HG03139 (cell line): ENCODE measurements around the gene ARPC1B.
"Not testable (repeated sequence)": the region's sequence is repeated elsewhere in the genome, so short reads cannot be mapped to it uniquely, and the experiment has no call there.

ENCODE experiments used
- ATAC-seq: cut with Tn5 transposase; IDR thresholded peaks from one replicate; pipeline ENCODE4 v1.9.1; 2021; ENCODE audit not compliant: unreplicated experiment

Gene ARPC1B

GRCh38 chr7:99374111-99375064, at the start of gene ARPC1B:
Gene ARPC1B (plus strand): TSS chr7:99374730. CDS start chr7:99385715, 10,985 bp downstream.
- ATAC-seq: peak; percentile 42

GRCh38 chr7:99325001-99325493, 49.5 kb upstream of the ARPC1B start:
- ATAC-seq: no peak

GRCh38 chr7:99325592-99326407, 48.7 kb upstream of the ARPC1B start, which contains the start of gene ARPC1A:
Gene ARPC1A (plus strand): TSS chr7:99325898. CDS start chr7:99333354, 7,456 bp downstream.
- ATAC-seq: peak; percentile 85

DNA sequence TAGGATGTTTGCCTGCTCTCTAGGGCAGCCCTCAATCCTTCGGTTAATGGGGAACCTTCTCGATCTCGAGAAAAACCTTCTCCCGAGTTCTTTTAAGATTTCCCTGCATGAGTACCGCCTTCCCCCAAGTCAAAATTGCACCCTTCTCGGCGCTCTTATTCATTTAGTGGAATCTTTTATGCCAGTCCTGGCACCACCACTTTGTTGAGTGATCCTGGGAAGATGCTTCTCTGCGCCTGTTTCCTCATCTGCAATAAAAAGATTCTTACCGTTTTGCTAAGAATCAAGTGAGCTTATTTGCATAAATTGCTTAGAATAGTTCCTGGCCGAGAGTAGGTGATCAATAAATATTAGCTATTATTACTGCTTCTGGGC, 48.1 kb upstream of the ARPC1B start:
- ATAC-seq: no peak

DNA sequence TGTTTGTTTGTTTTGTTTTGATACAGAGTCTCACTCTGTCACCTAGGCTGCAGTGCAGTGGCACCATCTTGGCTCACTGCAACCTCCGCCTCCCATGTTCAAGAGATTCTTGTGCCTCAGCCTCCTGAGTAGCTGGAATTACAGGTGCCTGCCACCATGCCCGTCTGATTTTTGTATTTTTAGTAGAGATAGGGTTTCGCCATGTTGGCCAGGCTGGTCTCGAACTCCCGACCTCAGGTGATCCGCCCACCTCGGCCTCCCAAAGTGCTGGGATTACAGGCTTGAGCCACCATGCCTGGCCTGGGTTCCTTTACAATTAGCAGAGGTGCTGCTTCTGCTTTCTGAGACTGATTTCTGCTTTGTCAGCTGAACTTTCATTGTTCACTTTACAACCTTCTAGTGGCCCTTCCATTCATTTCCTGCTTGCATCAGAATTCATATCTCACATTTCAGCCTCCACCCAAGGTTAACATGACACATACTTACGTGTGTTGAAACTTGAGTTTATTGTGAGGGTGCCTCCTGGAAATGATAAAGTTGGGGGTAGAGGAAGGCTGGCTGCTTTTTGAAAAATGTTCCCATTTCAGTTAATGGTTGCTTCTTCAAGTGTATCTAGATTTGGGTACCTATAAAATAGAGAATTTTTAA, 44.1 kb upstream of the ARPC1B start:
- ATAC-seq: not testable (repeated sequence)

GRCh38 chr7:99331002-99331401, 43.5 kb upstream of the ARPC1B start:
- no peak for ATAC-seq

DNA sequence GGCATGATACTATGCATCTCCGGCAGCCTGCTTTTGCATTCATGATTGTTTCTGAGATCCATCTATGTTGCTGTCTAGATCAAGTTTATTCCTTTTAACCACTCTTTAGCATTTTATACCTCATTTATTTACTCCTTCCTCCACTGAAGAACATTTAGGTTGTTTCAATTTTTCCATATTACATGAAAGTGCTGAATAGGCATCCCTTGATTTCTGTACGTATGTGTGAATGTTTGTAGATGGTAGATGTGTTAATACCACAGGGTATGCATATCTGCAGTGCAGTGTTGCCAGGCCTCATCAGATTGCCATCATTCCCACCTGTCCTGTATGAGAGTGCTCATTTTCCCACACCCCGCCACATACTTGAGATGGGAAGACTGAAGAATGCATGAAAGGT, 34.9 kb upstream of the ARPC1B start:
- no peak for ATAC-seq

DNA sequence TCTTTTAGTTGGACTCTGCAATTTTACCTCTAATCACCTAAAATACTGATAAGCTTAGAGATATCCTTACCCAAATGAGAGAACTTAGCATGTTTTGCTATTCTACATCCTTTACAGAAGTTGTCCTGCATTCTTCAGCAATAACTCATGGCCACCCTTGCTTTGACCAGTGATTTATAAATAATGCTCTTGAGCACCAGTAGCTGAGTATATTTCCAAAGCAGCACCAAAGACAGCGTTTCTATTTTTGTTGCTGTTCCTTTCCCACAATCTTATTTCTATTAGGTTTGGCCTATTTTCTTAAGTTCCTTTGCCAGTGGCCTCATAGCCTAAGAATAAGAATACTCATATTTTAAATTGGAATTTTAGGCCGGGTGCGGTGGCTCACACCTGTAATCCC, 33.9 kb upstream of the ARPC1B start:
- ATAC-seq: no peak

- ATAC-seq: no peak
These were observed 30.4 kb upstream of the ARPC1B start for GRCh38 chr7:99344061-99344647.

GRCh38 chr7:99350641-99351040, 23.9 kb upstream of the ARPC1B start:
- ATAC-seq: not testable (repeated sequence)

GRCh38 chr7:99352247-99352646, 22.3 kb upstream of the ARPC1B start:
- no peak for ATAC-seq

DNA sequence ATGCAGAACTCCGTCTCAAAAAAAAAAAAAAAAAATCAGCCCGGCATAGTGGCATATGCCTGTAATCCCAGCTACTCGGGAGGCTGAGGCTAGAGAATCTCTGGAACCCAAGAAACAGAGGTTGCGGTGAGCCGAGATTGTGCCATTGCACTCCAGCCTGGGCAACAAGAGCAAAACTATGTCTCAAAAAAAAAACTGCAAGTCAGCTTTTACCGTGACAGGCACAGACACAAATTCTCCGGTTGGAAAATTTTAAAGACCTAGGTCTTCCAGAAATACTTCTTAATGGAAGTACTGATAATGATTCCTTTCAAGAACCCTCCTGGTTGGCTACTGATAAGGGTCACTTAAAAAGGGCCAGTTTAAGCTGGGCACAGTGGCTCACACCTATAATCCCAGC, 19.4 kb upstream of the ARPC1B start:
- no peak for ATAC-seq

DNA sequence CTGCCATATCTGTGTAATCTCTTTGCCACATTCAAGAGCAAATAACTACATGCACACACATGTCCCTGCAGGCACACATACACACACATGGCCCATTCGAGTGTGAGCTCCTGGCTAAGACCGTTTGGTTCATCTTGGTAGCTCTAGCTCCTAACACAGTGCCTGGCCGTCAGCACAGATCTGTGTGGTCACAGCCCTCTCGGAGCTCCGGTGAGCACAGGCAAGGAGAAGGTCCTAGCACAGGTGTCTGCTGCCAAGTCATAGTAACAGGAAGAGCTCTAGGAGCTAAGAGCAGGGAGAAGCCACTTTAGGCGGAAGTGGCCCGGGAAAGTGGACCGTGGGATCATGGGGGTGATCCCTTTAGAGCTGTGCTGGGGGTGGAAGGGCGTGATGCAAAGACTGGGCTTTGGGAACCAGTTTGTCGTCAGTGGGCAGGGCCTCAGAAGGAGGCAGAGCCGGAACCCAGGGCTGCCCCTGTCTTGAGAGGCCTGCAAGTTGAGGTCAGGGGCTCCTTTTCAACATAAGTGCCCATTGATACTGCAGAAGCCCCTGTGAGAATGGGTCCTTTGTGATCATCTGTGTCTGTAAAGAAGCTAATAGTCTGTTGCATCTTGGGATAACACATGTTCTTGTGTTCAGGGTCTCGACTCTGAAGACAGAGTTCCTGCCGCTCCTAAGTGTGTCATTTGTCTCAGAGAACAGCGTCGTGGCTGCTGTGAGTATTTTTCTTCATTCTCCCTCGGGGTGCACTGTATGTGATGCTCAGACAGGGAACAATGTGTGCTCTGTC, 16.6 kb upstream of the ARPC1B start:
- no peak for ATAC-seq

DNA sequence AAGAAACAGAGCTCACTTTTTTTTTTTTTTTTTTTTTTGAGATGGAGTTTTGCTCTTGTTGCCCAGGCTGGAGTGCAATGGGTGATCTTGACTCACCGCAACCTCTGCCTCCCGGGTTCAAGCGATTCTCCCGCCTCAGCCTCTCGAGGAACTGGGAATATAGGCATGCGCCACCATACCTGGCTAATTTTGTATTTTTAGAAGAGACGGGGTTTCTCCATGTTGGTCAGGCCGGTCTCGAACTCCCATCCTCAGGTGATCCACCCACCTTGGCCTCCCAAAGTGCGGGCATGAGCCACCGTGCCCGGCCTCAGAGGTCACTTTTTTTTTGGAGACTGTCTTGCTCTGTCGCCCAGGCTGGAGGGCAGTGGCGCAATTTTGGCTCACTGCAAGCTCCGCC, 16.0 kb upstream of the ARPC1B start:
- ATAC-seq: not testable (repeated sequence)

- no peak for ATAC-seq
These were observed 14.9 kb upstream of the ARPC1B start for GRCh38 chr7:99359465-99360154.

DNA sequence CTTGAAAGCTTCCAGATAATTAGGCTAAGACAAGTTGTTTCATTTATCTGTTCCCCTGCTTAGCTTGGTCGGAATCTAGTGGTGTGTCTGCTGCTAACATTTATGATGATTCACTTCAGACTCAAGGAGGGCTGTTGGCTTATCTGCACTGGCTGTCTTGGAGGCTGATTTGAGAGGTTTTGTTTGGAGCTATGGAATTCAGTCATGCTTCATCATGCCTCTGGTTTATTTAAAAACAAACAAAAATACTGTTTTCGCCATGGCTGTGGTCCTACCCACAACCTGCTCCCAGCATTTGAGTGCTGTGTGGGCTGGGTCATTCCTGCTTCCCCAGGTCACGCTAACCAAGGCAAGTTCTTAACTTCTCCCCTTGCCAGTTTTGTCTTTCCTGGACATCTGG, 11.7 kb upstream of the ARPC1B start:
- ATAC-seq: no peak

DNA sequence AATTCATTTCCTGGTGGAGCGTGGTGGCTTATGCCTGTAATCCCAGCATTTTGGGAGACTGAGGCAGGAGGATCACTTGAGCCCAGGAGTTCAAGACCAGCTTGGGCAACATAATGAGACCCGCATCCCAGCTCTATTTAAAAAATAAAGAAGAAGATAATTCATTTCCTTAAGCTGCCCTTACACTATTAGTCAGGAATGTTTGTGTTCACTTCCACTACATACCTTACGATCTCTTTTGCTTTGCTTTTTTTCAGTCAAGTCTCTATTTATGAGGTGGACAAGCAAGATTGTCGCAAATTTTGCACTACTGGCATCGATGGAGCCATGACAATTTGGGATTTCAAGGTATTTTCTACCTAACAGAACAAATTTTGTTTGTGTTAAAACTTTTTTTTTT, 11.2 kb upstream of the ARPC1B start:
- no peak for ATAC-seq

DNA sequence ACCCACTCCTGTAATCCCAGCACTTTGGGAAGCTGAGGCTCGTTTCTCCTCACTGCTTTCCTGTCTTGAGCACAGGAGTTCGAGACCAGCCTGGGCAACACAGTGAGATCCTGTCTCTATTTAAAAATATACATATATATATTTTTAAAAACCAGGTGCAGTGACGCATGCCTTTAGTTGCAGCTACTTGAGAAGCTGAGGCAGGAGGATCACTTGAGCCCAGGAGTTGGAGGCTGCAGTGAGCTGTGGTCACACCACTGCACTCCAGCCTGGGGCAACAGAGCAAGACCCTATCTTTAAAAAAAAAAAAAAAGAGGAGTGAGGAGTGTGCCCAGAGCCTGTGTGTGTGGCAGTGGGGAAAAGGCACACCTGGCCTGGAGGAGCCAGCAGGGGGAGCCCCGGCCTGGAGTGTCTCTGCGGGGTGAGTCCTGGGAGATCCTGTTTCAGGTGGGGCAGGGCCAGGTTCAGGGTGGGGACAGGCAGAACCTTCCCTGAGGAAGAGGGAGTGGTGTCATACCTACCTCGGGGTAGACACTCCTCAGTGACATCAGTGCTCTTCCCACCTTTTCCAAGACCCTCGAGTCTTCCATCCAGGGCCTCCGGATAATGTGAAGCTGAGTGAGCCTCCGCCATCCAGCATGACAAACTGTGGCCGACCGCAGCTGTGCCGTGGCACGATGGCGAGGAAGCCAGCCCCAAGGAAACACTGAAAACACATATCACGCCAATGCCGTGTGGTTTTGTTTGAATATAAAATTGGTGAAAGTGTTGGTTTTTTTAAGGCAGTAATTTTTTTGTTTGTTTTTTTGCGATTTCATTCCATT, 9.0 kb upstream of the ARPC1B start:
- ATAC-seq: no peak
